Measurements from ENCODE around the gene ADAP1.
A peak's percentile ranks its signal among the peaks of the same experiment; 100 is the strongest.

The ADAP1 gene

DNA sequence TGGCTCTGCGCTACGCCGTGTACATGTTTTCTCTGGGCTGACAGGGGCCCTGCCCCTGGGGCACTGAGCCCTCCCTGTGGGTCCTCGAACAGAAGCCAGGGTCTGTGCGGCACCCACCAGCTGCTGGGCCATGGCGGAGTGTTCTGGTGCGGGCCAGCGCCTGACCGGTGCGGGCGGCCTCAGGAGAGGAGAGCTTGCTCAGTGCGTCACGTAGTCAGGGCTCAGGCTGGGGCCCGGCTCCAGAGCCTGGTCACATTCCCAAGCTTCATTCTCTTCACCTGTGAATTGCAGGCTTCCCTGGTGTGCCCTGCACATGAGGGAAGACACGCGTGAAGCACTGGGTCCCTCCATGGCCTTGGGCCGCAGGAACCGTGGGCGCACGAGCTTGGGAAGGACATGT is 62.7 kb downstream of the ADAP1 start:
- Histone ChIP-seq H4K91ac (ENCODE audit: low read depth, low read length) (no peak overlapping the region), H3K9me3 (ENCODE audit: insufficient read depth, low read depth, low read length) (no peaks in the 10 kb centered on the region), H2AFZ (ENCODE audit: insufficient read depth, low read length, poor library complexity) (no peak overlapping the region), H4K12ac (ENCODE audit: low read depth, low read length) (no peak overlapping the region), H3K23ac (ENCODE audit: low read length) (no peak overlapping the region), H3K18ac (ENCODE audit: low read length) (no peak overlapping the region), H3K27ac (ENCODE audit: low read depth, low read length) (no peak overlapping the region), H3K27me3 (ENCODE audit: insufficient read depth, low read length) (no peaks in the 10 kb centered on the region), H3K9ac (ENCODE audit: low read length) (no peak overlapping the region), H2BK12ac (ENCODE audit: low read length) (no peak overlapping the region), H3K4me1 (ENCODE audit: control insufficient read depth in 1 of 2, insufficient read depth in 2 of 2, low read length in 2 of 2) (peaks cover 5 to 11% of the 10 kb centered on the region in 2 experiments), H2BK120ac (ENCODE audit: insufficient read depth, low read length, poor library complexity) (no peak overlapping the region), H4K8ac (ENCODE audit: low read depth, low read length) (no peak overlapping the region), H3K36me3 (ENCODE audit: control insufficient read depth in 1 of 2, insufficient read depth in 2 of 2, low read length in 2 of 2) (peaks cover 92 to 93% of the 10 kb centered on the region in 2 experiments), H3K79me1 (ENCODE audit: low read length) (no peaks in the 10 kb centered on the region), H3K4me3 (ENCODE audit: low read depth, low read length) (no peak overlapping the region), H2AK5ac (ENCODE audit: low read length) (no peak overlapping the region), H3K4me2 (ENCODE audit: low read length) (no peak overlapping the region), H3K79me2 (ENCODE audit: control insufficient read depth, insufficient read depth, low read length, poor library complexity) (no peaks in the 10 kb centered on the region), H3K4ac (ENCODE audit: low read depth, low read length) (no peak overlapping the region), H3K14ac (ENCODE audit: low read length) (no peak overlapping the region), H2BK5ac (ENCODE audit: low read depth, low read length, poor library complexity) (no peak overlapping the region)
- no peak for DNase-seq
- no CpG with 5 or more reads among the region's 20 CpGs for WGBS (ENCODE audit: extremely low coverage, insufficient coverage, insufficient read length)

DNA sequence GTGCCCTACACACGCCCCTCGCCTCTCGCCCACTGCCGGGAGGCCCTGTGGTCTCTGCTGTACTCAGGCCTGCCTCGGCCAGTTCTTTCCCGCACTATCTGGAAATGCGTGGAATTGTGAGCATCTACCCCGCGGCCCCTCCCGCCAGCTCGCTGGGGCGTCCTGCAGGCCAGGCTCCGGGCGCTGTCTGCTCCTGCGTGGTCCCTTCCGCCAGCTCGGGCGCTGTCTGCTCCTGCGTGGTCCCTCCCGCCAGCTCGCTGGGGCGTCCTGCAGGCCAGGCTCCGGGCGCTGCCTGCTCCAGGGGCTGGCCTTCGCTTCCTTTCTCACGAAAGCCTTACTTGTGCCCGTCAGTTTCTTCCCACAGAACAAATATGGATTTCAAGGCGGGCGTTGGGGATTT is 63.2 kb downstream of the ADAP1 start:
- Histone ChIP-seq H3K4me1 (ENCODE audit: control insufficient read depth in 1 of 2, insufficient read depth in 2 of 2, low read length in 2 of 2) (peaks cover 5 to 11% of the 10 kb centered on the region in 2 experiments), H4K12ac (ENCODE audit: low read depth, low read length) (no peak overlapping the region), H4K91ac (ENCODE audit: low read depth, low read length) (no peak overlapping the region), H3K9ac (ENCODE audit: low read length) (no peak overlapping the region), H3K27ac (ENCODE audit: low read depth, low read length) (no peak overlapping the region), H2BK120ac (ENCODE audit: insufficient read depth, low read length, poor library complexity) (no peak overlapping the region), H3K79me1 (ENCODE audit: low read length) (no peaks in the 10 kb centered on the region), H3K27me3 (ENCODE audit: insufficient read depth, low read length) (no peaks in the 10 kb centered on the region), H2AFZ (ENCODE audit: insufficient read depth, low read length, poor library complexity) (no peak overlapping the region), H3K36me3 (ENCODE audit: control insufficient read depth in 1 of 2, insufficient read depth in 2 of 2, low read length in 2 of 2) (peaks cover 92 to 93% of the 10 kb centered on the region in 2 experiments), H3K4me3 (ENCODE audit: low read depth, low read length) (no peak overlapping the region), H2BK12ac (ENCODE audit: low read length) (no peak overlapping the region), H3K9me3 (ENCODE audit: insufficient read depth, low read depth, low read length) (no peaks in the 10 kb centered on the region), H2AK5ac (ENCODE audit: low read length) (no peak overlapping the region), H3K4me2 (ENCODE audit: low read length) (no peak overlapping the region), H2BK5ac (ENCODE audit: low read depth, low read length, poor library complexity) (no peak overlapping the region), H3K14ac (ENCODE audit: low read length) (no peak overlapping the region), H3K23ac (ENCODE audit: low read length) (no peak overlapping the region), H3K4ac (ENCODE audit: low read depth, low read length) (no peak overlapping the region), H3K79me2 (ENCODE audit: control insufficient read depth, insufficient read depth, low read length, poor library complexity) (no peaks in the 10 kb centered on the region), H4K8ac (ENCODE audit: low read depth, low read length) (no peak overlapping the region), H3K18ac (ENCODE audit: low read length) (no peak overlapping the region)
- DNase-seq: no peak
- no CpG with 5 or more reads among the region's 29 CpGs for WGBS (ENCODE audit: extremely low coverage, insufficient coverage, insufficient read length)

DNA sequence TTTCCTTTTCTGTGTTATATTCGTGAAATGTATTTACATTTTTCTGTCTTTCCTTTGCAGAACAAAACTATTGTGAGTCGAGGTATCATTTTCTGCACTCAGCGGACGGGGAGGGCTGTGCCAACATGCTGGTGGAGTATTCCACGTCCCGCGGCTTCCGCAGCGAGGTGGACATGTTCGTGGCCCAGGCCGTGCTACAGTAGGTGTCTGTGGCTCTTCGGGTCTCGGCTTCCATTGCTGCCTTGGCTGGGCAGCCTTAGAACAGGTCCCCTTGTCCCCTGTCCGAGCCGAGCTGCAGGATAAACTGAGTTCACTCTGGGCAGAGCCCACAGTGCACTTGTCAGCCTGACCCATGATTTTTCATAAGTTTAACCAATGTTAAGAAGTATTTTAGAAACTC is 63.6 kb downstream of the ADAP1 start:
- no peak overlapping the region for H3K27ac ChIP-seq (ENCODE audit: low read depth, low read length)
- no peak overlapping the region for H4K91ac ChIP-seq (ENCODE audit: low read depth, low read length)
- no peak overlapping the region for H2AK5ac ChIP-seq (ENCODE audit: low read length)
- H2BK120ac ChIP-seq (ENCODE audit: insufficient read depth, low read length, poor library complexity): no peak overlapping the region
- no peak overlapping the region for H4K12ac ChIP-seq (ENCODE audit: low read depth, low read length)
- no peak overlapping the region for H2AFZ ChIP-seq (ENCODE audit: insufficient read depth, low read length, poor library complexity)
- H4K8ac ChIP-seq (ENCODE audit: low read depth, low read length): no peak overlapping the region
- H3K14ac ChIP-seq (ENCODE audit: low read length): no peak overlapping the region
- no peak overlapping the region for H3K4me2 ChIP-seq (ENCODE audit: low read length)
- no peak overlapping the region for H3K18ac ChIP-seq (ENCODE audit: low read length)
- no peaks in the 10 kb centered on the region for H3K9me3 ChIP-seq (ENCODE audit: insufficient read depth, low read depth, low read length)
- no peak for DNase-seq
- H3K4ac ChIP-seq (ENCODE audit: low read depth, low read length): no peak overlapping the region
- no peaks in the 10 kb centered on the region for H3K27me3 ChIP-seq (ENCODE audit: insufficient read depth, low read length)
- H3K4me1 ChIP-seq (ENCODE audit: control insufficient read depth in 1 of 2, insufficient read depth in 2 of 2, low read length in 2 of 2): peaks cover 5 to 11% of the 10 kb centered on the region in 2 experiments
- H2BK12ac ChIP-seq (ENCODE audit: low read length): no peak overlapping the region
- H3K79me2 ChIP-seq (ENCODE audit: control insufficient read depth, insufficient read depth, low read length, poor library complexity): peaks cover 3% of the 10 kb centered on the region
- WGBS (ENCODE audit: extremely low coverage, insufficient coverage, insufficient read length): no CpG with 5 or more reads among the region's 15 CpGs
- H2BK5ac ChIP-seq (ENCODE audit: low read depth, low read length, poor library complexity): no peak overlapping the region
- H3K9ac ChIP-seq (ENCODE audit: low read length): no peak overlapping the region
- H3K4me3 ChIP-seq (ENCODE audit: low read depth, low read length): no peak overlapping the region
- no peak overlapping the region for H3K23ac ChIP-seq (ENCODE audit: low read length)
- H3K36me3 ChIP-seq (ENCODE audit: control insufficient read depth in 1 of 2, insufficient read depth in 2 of 2, low read length in 2 of 2): peaks cover 93 to 95% of the 10 kb centered on the region in 2 experiments
- no peaks in the 10 kb centered on the region for H3K79me1 ChIP-seq (ENCODE audit: low read length)

DNA sequence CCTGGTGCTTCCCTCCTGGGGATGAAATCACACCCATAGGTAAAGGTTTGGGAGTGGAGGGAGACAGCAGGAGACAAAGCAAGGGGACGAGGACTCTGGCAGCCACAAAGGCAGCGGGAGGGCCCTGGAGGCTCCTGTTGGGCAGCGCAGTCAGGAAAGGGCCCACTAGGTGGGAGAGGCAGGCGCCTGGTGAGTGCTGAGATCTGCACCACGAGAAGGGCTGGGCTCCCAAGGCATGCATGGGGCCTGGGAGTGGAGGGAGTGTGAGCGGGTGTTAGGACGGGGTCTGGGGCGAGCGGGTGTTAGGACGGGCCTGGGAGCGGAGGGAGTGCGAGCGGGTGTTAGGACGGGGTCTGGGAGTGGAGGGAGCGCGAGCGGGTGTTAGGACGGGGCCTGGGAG is 65.1 kb downstream of the ADAP1 start:
- no peak overlapping the region for H3K27ac ChIP-seq (ENCODE audit: low read depth, low read length)
- no peak overlapping the region for H3K4me3 ChIP-seq (ENCODE audit: low read depth, low read length)
- no peak overlapping the region for H2AK5ac ChIP-seq (ENCODE audit: low read length)
- no peak overlapping the region for H3K14ac ChIP-seq (ENCODE audit: low read length)
- peaks cover 5 to 11% of the 10 kb centered on the region in 2 experiments for H3K4me1 ChIP-seq (ENCODE audit: control insufficient read depth in 1 of 2, insufficient read depth in 2 of 2, low read length in 2 of 2)
- H4K8ac ChIP-seq (ENCODE audit: low read depth, low read length): no peak overlapping the region
- H3K27me3 ChIP-seq (ENCODE audit: insufficient read depth, low read length): no peaks in the 10 kb centered on the region
- no peaks in the 10 kb centered on the region for H3K9me3 ChIP-seq (ENCODE audit: insufficient read depth, low read depth, low read length)
- no peak overlapping the region for H4K12ac ChIP-seq (ENCODE audit: low read depth, low read length)
- no peak overlapping the region for H2AFZ ChIP-seq (ENCODE audit: insufficient read depth, low read length, poor library complexity)
- H3K79me2 ChIP-seq (ENCODE audit: control insufficient read depth, insufficient read depth, low read length, poor library complexity): peaks cover 13% of the 10 kb centered on the region
- no peak overlapping the region for H2BK120ac ChIP-seq (ENCODE audit: insufficient read depth, low read length, poor library complexity)
- H3K23ac ChIP-seq (ENCODE audit: low read length): no peak overlapping the region
- H3K4me2 ChIP-seq (ENCODE audit: low read length): no peak overlapping the region
- H2BK12ac ChIP-seq (ENCODE audit: low read length): no peak overlapping the region
- DNase-seq: no peak
- H3K4ac ChIP-seq (ENCODE audit: low read depth, low read length): peak overlapping the region; percentile 4
- no peak overlapping the region for H4K91ac ChIP-seq (ENCODE audit: low read depth, low read length)
- peak overlapping the region; percentile 2 for H3K18ac ChIP-seq (ENCODE audit: low read length)
- H3K9ac ChIP-seq (ENCODE audit: low read length): no peak overlapping the region
- WGBS (ENCODE audit: extremely low coverage, insufficient coverage, insufficient read length): no CpG with 5 or more reads among the region's 18 CpGs
- H3K79me1 ChIP-seq (ENCODE audit: low read length): no peaks in the 10 kb centered on the region
- no peak overlapping the region for H2BK5ac ChIP-seq (ENCODE audit: low read depth, low read length, poor library complexity)
- H3K36me3 ChIP-seq (ENCODE audit: control insufficient read depth in 1 of 2, insufficient read depth in 2 of 2, low read length in 2 of 2): peaks cover 83 to 85% of the 10 kb centered on the region in 2 experiments
